ENCODE results near the gene AOPEP. TPM values are rescaled to one million over a fixed set of nuclear protein-coding genes. Genes with fewer than 3 reads are reported as not detected.

AOPEP gene
- total and polyA plus RNA-seq, 2 donors (not counting 3 experiments of a cell fraction or from before 2014, with no cell fraction given) = 20.2 to 41.6 TPM

DNA sequence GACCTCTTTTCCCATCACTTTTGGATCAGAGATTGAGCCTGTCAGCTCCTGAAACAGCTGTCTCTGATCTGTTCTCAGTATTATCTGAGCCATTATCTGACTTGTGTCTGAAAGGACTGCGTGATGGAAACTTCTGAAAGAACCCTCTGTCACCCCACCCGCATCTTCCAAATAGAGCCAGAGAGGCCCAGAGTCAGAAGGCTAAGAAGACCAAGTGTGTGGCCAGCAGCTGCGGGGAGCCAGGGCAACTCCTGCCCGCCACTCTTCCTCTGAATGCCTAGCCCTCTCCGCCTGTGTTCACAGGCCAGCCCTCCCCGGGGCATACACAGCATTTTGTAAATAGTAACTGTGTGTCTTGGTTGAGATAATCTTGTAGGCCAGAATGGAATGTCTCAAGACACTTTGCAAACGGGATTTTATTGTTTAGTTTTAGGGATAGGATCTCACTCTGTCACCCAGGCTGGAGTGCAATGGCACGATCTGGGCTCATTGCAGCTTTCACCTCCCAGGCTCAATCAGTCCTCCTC is 92.7 kb downstream of the AOPEP start:
- FAIRE-seq (no peak), DNase-seq (ENCODE audit: low read depth, low spot score) (no peak)
- Histone ChIP-seq H3K27me3 (ENCODE audit: control insufficient read depth in 2 of 2, insufficient read depth in 2 of 2, low read length in 2 of 2) (no peaks in the 10 kb centered on the region), H4K20me1 (replicated peaks; ENCODE audit: control insufficient read depth, extremely low read depth, insufficient read depth, low read length) (no peaks in the 10 kb centered on the region), H3K9me3 (replicated peaks; ENCODE audit: control insufficient read depth, insufficient read depth, low read length) (no peaks in the 10 kb centered on the region), H2AFZ (ENCODE audit: low read depth, low read length) (no peak overlapping the region), H3K4me2 (ENCODE audit: insufficient read depth, low read length) (no peak overlapping the region), H3K79me2 (ENCODE audit: control insufficient read depth, insufficient read depth, low read length) (no peaks in the 10 kb centered on the region), H3K27ac (ENCODE audit: insufficient read depth, low read depth, low read length) (no peak overlapping the region), H3K4me1 (ENCODE audit: control insufficient read depth, extremely low read depth, insufficient read depth, low read length) (peaks cover 14% of the 10 kb centered on the region), H3K36me3 (ENCODE audit: control insufficient read depth in 2 of 2, extremely low read depth in 1 of 2, insufficient read depth in 2 of 2, low read length in 2 of 2) (no peaks in the 10 kb centered on the region), H3K4me3 (replicated peaks in 1 of 3; ENCODE audit: insufficient read depth in 1 of 3, low read depth in 1 of 3, low read length in 3 of 3) (no peak overlapping the region), H3K9ac (replicated peaks; ENCODE audit: extremely low read depth, insufficient read depth, low read length) (no peak overlapping the region), H3K9me1 (replicated peaks; ENCODE audit: control insufficient read depth, extremely low read depth, insufficient read depth, low read length) (no peaks in the 10 kb centered on the region)
- TF ChIP-seq, protein P1, sequence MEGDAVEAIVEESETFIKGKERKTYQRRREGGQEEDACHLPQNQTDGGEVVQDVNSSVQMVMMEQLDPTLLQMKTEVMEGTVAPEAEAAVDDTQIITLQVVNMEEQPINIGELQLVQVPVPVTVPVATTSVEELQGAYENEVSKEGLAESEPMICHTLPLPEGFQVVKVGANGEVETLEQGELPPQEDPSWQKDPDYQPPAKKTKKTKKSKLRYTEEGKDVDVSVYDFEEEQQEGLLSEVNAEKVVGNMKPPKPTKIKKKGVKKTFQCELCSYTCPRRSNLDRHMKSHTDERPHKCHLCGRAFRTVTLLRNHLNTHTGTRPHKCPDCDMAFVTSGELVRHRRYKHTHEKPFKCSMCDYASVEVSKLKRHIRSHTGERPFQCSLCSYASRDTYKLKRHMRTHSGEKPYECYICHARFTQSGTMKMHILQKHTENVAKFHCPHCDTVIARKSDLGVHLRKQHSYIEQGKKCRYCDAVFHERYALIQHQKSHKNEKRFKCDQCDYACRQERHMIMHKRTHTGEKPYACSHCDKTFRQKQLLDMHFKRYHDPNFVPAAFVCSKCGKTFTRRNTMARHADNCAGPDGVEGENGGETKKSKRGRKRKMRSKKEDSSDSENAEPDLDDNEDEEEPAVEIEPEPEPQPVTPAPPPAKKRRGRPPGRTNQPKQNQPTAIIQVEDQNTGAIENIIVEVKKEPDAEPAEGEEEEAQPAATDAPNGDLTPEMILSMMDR (IDR thresholded peaks at IDR 0.05; ENCODE audit: extremely low read depth in 1 of 2, insufficient read depth in 1 of 2, low read depth in 1 of 2, low read length in 2 of 2) = no peak
- no peak for TF ChIP-seq MYC (IDR thresholded peaks at IDR 0.05; ENCODE audit: low read depth, low read length)
- TF ChIP-seq FOS (IDR thresholded peaks at IDR 0.05; ENCODE audit: borderline replicate concordance, insufficient read depth, low read length) = no peak
- no peak for TF ChIP-seq JUN (IDR thresholded peaks at IDR 0.05; ENCODE audit: borderline replicate concordance, insufficient read depth, insufficient read length, low read depth)
- TF ChIP-seq POLR2AphosphoS5 (IDR thresholded peaks at IDR 0.05; ENCODE audit: insufficient read depth, low read depth, low read length) = no peak
- no peak for TF ChIP-seq POLR2A (IDR thresholded peaks at IDR 0.05; ENCODE audit: low read depth, low read length)
- no peak for TF ChIP-seq GATA2 (IDR thresholded peaks at IDR 0.05; ENCODE audit: insufficient read depth, insufficient read length, low read depth, low read length)
- no peak for TF ChIP-seq EZH2 (IDR thresholded peaks at IDR 0.05; ENCODE audit: borderline replicate concordance, low read depth, low read length, severe bottlenecking)
- dilution Hi-C loops (cut with MboI; ENCODE audit: extremely low pct_ligation_motif_present, low sequenced_read_pairs) (no loop called here), intact Hi-C loops (cut with micrococcal nuclease) (no loop called here)
- ChIA-PET CTCF (interaction anchor here (1.5 kb wide), 1 partner anchor 9 kb away, joined by 5 read pairs; no protein-coding TSS in a partner anchor), POLR2A (no interaction called here)
- no TSS peak for BruUV-seq (replicated peaks)

Data from endothelial cell of umbilical vein (primary cell).